Retinal pigment epithelial cell (primary cell): Measurements from ENCODE around the gene NEUROD1.

Experiments used
- DNase-seq: peaks from one replicate; pipeline ENCODE4 v3.0.0-alpha.2; 2010; ENCODE audit warnings: low read depth
- H3K4me3 ChIP-seq: 2 replicates; pipeline ENCODE4 v1.5.1; 2011; ENCODE audit warnings: mild to moderate bottlenecking, low read length, control low read depth, moderate library complexity
- TF ChIP-seq, protein P1 (sequence below): conservative IDR thresholded peaks from 2 replicates; pipeline ENCODE4 v1.5.1; 2011; ENCODE audit warnings: low read depth, low read length, control low read depth, inconsistent platforms

Gene NEUROD1

DNA sequence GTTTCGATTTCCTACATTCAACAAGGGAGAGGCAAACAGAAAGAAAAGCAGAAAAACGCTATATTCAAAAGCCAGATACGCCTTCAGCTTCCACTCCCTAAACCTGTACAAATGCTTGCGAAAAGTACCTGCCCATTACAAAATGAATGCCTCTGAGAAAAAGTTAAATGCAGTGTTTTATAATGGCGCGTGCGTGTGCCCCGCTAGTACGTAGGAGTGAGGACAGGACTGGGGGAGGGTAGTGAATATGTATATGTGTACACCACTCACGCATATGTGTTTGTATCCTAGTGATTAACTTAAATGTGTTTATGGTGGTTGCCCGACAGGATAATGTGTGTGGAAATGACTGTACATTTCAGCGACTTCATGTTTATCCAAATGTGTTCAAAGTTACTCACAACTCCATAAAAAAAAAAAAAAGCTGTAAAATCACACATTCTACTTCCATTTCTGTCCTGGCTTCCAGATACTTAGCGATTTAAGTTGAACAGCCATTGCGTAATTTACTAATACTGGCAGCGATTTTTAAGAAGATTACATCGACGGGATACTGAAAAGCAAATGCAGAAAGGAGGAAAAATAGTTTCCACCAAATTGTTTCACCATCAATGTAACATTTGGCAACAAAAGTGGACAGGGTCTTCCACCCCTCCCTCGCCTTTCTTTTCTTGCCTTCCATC lies 1.3 kb downstream of the NEUROD1 start:
- H3K4me3 ChIP-seq = no peak overlapping the region
- DNase-seq = no peak
- TF ChIP-seq, protein P1, sequence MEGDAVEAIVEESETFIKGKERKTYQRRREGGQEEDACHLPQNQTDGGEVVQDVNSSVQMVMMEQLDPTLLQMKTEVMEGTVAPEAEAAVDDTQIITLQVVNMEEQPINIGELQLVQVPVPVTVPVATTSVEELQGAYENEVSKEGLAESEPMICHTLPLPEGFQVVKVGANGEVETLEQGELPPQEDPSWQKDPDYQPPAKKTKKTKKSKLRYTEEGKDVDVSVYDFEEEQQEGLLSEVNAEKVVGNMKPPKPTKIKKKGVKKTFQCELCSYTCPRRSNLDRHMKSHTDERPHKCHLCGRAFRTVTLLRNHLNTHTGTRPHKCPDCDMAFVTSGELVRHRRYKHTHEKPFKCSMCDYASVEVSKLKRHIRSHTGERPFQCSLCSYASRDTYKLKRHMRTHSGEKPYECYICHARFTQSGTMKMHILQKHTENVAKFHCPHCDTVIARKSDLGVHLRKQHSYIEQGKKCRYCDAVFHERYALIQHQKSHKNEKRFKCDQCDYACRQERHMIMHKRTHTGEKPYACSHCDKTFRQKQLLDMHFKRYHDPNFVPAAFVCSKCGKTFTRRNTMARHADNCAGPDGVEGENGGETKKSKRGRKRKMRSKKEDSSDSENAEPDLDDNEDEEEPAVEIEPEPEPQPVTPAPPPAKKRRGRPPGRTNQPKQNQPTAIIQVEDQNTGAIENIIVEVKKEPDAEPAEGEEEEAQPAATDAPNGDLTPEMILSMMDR = no peak

DNA sequence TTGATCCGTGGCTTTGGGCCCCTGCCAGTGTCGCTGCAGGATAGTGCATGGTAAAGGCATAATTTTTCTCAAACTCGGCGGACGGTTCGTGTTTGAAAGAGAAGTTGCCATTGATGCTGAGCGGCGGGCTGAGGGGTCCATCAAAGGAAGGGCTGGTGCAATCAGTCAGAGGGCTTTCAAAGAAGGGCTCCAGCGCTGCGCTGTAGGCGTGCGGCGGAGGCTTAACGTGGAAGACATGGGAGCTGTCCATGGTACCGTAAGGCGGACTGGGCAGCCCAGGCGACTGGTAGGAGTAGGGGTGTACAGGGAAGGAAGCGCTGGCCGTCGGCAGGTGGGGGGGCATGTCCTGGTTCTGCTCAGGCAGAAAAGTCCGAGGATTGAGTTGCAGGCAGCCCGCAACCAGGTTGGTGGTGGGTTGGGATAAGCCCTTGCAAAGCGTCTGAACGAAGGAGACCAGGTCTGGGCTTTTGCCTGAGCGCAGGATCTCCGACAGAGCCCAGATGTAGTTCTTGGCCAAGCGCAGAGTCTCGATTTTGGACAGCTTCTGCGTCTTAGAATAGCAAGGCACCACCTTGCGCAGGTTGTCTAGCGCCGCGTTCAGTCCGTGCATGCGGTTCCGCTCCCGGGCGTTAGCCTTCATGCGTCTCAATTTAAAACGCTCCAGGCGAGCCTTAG lies 2.3 kb downstream of the NEUROD1 start:
- H3K4me3 ChIP-seq = no peak overlapping the region
- TF ChIP-seq, protein P1 = no peak
- peak; percentile 47 for DNase-seq

DNA sequence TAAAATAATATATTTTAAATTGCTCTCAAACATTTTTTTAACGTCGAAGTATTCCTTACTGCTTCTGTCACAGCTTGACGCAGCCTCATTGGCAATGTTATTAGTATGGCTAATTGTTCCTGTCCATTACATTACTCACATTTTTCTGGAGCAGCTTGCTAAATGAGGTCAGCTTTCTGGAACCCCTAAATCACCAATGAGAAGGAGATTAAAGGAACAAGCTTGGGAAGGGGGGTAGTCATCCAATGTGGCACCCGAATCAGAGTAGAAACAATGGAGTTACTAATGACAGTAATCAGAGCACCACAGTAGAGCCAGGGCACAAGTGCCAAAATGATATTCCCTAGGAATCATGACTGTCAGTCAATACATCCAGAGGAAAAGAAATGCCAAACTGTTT lies 5.1 kb downstream of the NEUROD1 start:
- DNase-seq = no peak
- no peak overlapping the region for H3K4me3 ChIP-seq
- TF ChIP-seq, protein P1 = no peak

DNA sequence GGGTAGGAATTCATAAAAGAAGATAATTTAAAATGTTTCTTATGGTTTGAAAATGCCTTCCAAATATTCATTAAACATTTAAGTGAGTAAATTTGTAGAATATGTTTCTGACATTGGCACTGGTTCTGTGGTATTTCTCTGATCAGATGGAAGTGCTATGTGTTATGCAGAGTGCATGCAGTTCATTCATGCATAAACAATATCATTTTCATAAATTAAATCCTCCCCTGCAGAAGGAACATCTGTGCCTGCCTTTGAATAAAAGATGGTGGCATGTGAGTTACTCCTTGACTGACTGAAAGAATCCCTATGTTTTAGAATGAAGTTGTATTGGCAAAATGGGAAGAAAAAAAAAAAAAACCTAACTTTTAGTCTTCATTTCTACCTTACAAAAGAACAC lies 5.9 kb downstream of the NEUROD1 start:
- no peak for DNase-seq
- TF ChIP-seq, protein P1 = no peak
- H3K4me3 ChIP-seq = no peak overlapping the region

DNA sequence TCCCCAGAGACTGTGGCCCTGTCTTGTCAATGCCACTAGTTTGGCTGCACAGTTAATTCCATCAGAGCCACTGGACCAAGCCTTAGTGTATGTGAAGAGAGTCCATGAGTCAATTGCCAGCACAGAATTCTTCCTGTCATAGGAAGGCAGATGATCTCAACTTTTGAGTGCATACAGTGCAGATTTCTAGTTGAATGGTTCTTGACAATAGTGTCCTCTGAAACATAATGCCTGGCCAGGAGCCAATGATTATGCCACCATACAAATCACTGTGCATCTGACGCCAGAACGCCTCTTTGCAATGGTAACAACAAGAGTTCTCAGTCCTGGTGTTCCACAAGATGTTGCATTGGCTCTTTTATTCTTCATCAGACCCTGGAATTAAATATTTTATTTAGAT lies 7.1 kb downstream of the NEUROD1 start:
- TF ChIP-seq, protein P1 = no peak
- no peak for DNase-seq

DNA sequence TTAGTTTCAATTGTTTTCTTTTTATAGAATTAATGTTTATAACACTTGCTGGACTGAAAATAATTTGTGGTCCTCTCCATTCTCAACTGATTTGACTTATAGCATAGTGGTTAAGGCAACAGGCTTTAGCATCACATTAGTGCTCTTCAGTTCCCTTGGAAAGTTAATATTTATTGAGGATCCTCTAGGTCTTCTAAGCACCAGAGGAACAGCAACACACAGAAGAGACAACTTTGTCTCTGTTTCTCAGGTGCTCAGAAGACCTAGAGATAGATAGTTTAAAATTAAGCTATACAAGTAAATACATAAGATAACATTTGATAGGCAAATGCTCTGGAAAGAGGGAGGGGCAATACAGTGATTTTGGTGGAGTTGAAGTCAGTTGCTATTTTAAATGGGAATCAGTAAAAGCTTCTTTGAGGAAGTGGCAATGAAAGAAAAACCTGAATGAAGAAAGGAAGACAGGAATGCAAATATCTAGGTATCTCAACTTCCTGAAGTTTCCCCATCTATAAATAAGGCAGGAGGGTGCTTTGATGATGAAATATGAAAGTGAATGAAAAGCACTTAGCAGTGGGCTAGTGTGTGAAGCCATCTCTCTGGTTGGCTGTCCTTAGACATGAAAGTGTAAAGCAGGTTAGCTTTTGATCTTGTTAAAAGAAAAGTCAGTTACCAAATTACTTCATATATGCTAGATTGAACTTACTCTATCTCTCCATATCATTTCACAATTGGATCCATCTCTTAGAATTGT lies 7.9 kb downstream of the NEUROD1 start:
- TF ChIP-seq, protein P1 = no peak
- H3K4me3 ChIP-seq = no peak overlapping the region
- DNase-seq = no peak

More for the DNA sequence above, 7.1 kb downstream of the NEUROD1 start:
- H3K4me3 ChIP-seq = no peak overlapping the region
